ENCODE results near the gene CFAP45.

Gene CFAP45

DNA sequence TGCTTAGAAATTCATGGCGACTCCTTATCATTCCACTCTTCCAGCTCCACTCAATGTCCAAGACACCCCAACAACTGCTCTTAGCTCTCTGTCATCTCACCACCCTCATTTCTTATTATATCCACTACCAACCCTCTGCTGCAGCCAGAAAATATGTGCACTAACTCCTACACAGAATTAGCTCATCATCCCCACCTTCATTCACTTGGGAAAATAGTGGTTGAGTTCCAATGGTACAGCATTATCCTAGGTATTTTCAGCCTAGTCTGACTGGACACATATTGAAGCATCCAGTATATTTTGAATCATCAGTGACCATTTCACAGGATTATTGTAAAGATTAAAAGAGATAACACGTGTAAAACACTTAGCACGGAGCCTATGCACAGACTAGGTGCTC is 20.8 kb downstream of the CFAP45 start:
- TF ChIP-seq TAF1 (IDR thresholded peaks at IDR 0.05; ENCODE audit: borderline replicate concordance, insufficient read depth, low read length), result no peak
- TF ChIP-seq, protein P1, sequence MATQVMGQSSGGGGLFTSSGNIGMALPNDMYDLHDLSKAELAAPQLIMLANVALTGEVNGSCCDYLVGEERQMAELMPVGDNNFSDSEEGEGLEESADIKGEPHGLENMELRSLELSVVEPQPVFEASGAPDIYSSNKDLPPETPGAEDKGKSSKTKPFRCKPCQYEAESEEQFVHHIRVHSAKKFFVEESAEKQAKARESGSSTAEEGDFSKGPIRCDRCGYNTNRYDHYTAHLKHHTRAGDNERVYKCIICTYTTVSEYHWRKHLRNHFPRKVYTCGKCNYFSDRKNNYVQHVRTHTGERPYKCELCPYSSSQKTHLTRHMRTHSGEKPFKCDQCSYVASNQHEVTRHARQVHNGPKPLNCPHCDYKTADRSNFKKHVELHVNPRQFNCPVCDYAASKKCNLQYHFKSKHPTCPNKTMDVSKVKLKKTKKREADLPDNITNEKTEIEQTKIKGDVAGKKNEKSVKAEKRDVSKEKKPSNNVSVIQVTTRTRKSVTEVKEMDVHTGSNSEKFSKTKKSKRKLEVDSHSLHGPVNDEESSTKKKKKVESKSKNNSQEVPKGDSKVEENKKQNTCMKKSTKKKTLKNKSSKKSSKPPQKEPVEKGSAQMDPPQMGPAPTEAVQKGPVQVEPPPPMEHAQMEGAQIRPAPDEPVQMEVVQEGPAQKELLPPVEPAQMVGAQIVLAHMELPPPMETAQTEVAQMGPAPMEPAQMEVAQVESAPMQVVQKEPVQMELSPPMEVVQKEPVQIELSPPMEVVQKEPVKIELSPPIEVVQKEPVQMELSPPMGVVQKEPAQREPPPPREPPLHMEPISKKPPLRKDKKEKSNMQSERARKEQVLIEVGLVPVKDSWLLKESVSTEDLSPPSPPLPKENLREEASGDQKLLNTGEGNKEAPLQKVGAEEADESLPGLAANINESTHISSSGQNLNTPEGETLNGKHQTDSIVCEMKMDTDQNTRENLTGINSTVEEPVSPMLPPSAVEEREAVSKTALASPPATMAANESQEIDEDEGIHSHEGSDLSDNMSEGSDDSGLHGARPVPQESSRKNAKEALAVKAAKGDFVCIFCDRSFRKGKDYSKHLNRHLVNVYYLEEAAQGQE (IDR thresholded peaks at IDR 0.05; ENCODE audit: insufficient read depth in 1 of 2, low read depth in 2 of 2, low read length in 2 of 2), result no peak

DNA sequence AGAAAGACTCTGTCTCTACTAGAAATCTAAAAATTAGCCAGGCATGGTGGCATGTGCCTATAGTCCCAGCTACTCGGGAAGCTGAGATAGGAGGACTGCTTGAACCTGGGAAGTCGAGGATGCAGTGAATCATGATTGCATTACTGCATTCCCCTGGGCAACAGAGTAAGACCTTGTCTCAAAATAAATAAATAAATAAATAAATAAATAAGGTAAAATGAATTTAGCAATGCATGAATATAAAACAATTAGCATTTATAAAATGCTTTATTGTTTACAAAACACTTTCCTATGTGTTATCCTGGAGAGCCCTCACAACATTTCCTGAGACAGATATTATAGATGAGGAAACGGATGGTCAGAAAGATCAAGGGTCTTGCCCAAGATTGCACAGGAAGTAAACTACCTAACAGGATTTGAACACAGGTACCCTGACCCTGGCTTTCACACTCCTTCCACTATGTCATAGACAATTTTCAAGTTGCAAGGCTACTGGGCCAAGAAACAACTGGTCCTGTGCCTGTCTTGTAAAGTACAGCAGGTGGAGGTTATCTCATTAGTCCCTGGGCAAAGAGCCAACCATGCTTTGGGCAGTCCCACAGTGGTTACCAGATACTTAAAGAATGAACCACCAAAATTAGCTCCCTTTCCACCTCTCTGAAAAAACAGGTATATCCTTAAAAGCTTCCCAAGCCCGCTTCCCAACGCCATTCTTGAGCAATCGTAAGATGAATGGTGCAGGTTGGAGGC is 22.1 kb downstream of the CFAP45 start:
- no peak for TF ChIP-seq TAF1 (IDR thresholded peaks at IDR 0.05; ENCODE audit: borderline replicate concordance, insufficient read depth, low read length)
- no peak for TF ChIP-seq SIN3A (IDR thresholded peaks at IDR 0.05; ENCODE audit: borderline replicate concordance, insufficient read depth, low read length)
- TF ChIP-seq POLR2AphosphoS5 (IDR thresholded peaks at IDR 0.05; ENCODE audit: low read depth, low read length), result no peak
- TF ChIP-seq FOXP2 (optimal IDR thresholded peaks at IDR 0.05; ENCODE audit: borderline replicate concordance, extremely low read depth, extremely low read length, insufficient read depth), result no peak
- TF ChIP-seq, protein P1 (IDR thresholded peaks at IDR 0.05; ENCODE audit: insufficient read depth in 1 of 2, low read depth in 2 of 2, low read length in 2 of 2), result no peak

DNA sequence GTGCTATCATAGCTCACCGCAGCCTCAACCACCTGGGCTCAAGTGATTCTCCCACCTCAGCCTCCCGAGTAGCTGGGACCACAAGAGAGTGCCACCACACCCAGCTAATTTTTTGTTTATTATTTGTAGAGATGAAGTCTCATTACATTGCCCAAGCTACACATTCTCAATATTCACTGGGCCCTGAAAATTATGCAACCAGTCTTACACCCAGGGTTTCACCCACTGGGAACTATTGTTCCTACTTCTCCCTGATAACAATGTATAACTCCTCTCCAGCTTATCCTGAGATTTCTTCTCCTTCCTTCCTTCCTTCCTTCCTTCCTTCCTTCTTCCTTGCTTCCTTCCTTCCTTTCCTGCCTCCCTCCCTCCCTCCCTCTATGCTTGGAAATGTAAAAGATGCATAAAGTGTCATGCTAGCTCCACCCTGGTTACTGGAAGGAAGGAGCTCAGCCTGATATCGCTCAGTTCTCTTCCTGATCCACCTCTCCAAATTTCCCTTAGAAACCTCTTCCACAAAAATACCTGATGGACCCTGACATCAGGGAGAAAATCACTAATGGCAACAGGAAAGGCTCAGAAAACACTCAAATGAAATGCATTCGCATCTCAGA is 26.3 kb downstream of the CFAP45 start:
- no peak for TF ChIP-seq POLR2AphosphoS5 (IDR thresholded peaks at IDR 0.05; ENCODE audit: low read depth, low read length)
- TF ChIP-seq, protein P1 (IDR thresholded peaks at IDR 0.05; ENCODE audit: insufficient read depth in 1 of 2, low read depth in 2 of 2, low read length in 2 of 2), result no peak
- no peak for TF ChIP-seq FOXP2 (optimal IDR thresholded peaks at IDR 0.05; ENCODE audit: borderline replicate concordance, extremely low read depth, extremely low read length, insufficient read depth)

DNA sequence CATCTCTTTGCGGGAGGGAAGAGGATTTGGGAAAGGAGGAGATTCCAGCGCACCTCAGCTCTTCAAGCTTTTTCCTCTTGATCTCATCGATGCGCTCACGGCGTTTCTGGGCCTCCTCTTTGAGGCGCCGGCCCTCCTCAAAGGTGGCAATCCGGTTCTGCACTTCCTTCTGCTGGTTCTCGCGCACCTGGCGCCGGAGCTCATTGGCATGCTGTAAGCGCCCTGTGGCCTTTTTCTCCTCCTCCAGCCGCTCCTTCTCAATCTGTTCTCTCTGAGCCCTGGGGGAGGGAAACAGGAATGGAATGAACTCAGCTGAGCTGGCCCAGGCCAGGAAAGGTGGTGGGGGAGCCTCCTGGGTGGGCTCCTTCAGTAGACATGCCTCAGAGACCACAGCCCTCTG is 27.1 kb downstream of the CFAP45 start:
- TF ChIP-seq FOXP2 (optimal IDR thresholded peaks at IDR 0.05; ENCODE audit: borderline replicate concordance, extremely low read depth, extremely low read length, insufficient read depth) (no peak), POLR2AphosphoS5 (IDR thresholded peaks at IDR 0.05; ENCODE audit: low read depth, low read length) (no peak), SIN3A (IDR thresholded peaks at IDR 0.05; ENCODE audit: borderline replicate concordance, insufficient read depth, low read length) (no peak), TAF1 (IDR thresholded peaks at IDR 0.05; ENCODE audit: borderline replicate concordance, insufficient read depth, low read length) (no peak)
- TF ChIP-seq, protein P1 (IDR thresholded peaks at IDR 0.05; ENCODE audit: insufficient read depth in 1 of 2, low read depth in 2 of 2, low read length in 2 of 2), result no peak
